SK-N-SH (cell line): ENCODE results near the gene SHROOM2. TPM values are rescaled to one million over a fixed set of nuclear protein-coding genes. Genes with fewer than 3 reads are reported as not detected.

Source experiments
- CTCF ChIA-PET: fragments of 300-600, 350-600 bp; formaldehyde crosslinking; extraction: SDS; loops from one replicate; lab custom pipeline; 2021; lab: Yijun Ruan, JAX
- POLR2A ChIA-PET: fragments of 350-600 bp; sonication (Branson Sonifier 250); formaldehyde crosslinking; extraction: SDS; loops from one replicate; lab custom pipeline; 2020; ENCODE audit warnings: antibody characterized with exemption, inconsistent platforms; lab: Yijun Ruan, JAX
- DNase-seq: peaks from one replicate; pipeline ENCODE4 v3.0.0; 2012
- H2AFZ ChIP-seq: fragments of 200-600 bp; sonication (generic); 2 replicates; pipeline ENCODE4 v1.8.1; 2016; ENCODE audit warnings: antibody characterized with exemption, mild to moderate bottlenecking, low read depth
- H3F3A ChIP-seq: fragments of 200-600 bp; sonication (generic); replicated peaks from 2 replicates; pipeline ENCODE3; 2016; ENCODE audit warnings: antibody characterized with exemption, mild to moderate bottlenecking; ENCODE audit not compliant: insufficient read depth
- H3K27ac ChIP-seq, 2 experiments: fragments of 200-500 bp in 1 of 2; fragments of 200-600 bp in 1 of 2; sonication (Bioruptor generic) in 1 of 2; sonication (generic), shearing (Covaris generic) in 1 of 2; 2 replicates each; pipeline versions ENCODE4 v1.5.1 to v1.6.1; 2014 to 2016; ENCODE audit warnings: low read depth in 2 of 2, inconsistent platforms in 1 of 2, low read length in 1 of 2, mild to moderate bottlenecking in 1 of 2, mixed read lengths in 1 of 2
- H3K27me3 ChIP-seq: fragments of 200-600 bp; sonication (generic), shearing (Covaris generic); 2 replicates; pipeline ENCODE4 v1.6.1; 2016; ENCODE audit warnings: mixed run types; ENCODE audit not compliant: insufficient read depth
- H3K36me3 ChIP-seq, 2 experiments: fragments of 200-500 bp in 1 of 2; fragments of 200-600 bp in 1 of 2; sonication (Bioruptor generic) in 1 of 2; sonication (generic) in 1 of 2; replicated peaks in 1 of 2; 2 replicates each; pipeline versions ENCODE3 to v1.5.1; 2014 to 2016; ENCODE audit warnings: low read length in 1 of 2, mild to moderate bottlenecking in 1 of 2; ENCODE audit not compliant: insufficient read depth in 2 of 2, control insufficient read depth in 1 of 2
- H3K4me1 ChIP-seq, 2 experiments: fragments of 200-500 bp in 1 of 2; fragments of 200-600 bp in 1 of 2; sonication (Bioruptor generic) in 1 of 2; sonication (generic), shearing (Covaris generic) in 1 of 2; 2 replicates each; pipeline versions ENCODE4 v1.5.1 to v1.6.1; 2014 to 2016; ENCODE audit warnings: low read depth in 1 of 2, low read length in 1 of 2, mixed run types in 1 of 2; ENCODE audit not compliant: insufficient read depth in 2 of 2, control insufficient read depth in 1 of 2
- H3K4me2 ChIP-seq: fragments of 200-600 bp; sonication (generic), shearing (Covaris generic); 2 replicates; pipeline ENCODE4 v1.6.1; 2017; ENCODE audit warnings: mixed run types
- H3K4me3 ChIP-seq, 2 experiments: fragments of 200-500 bp in 1 of 2; fragments of 200-600 bp in 1 of 2; sonication (Bioruptor generic) in 1 of 2; sonication (generic), shearing (Covaris generic) in 1 of 2; 2 replicates each; pipeline versions ENCODE4 v1.5.1 to v1.8.1; 2014 to 2016; ENCODE audit warnings: low read depth in 2 of 2, inconsistent platforms in 1 of 2, low read length in 1 of 2, mild to moderate bottlenecking in 1 of 2, mixed read lengths in 1 of 2, moderate library complexity in 1 of 2
- H3K79me2 ChIP-seq: fragments of 200-600 bp; sonication (generic); 2 replicates; pipeline ENCODE4 v1.8.1; 2017; ENCODE audit warnings: mild to moderate bottlenecking; ENCODE audit not compliant: insufficient read depth
- H3K9ac ChIP-seq: fragments of 200-600 bp; sonication (generic); 2 replicates; pipeline ENCODE4 v1.6.1; 2017; ENCODE audit warnings: mixed run types
- H3K9me2 ChIP-seq: fragments of 200-600 bp; sonication (generic); 2 replicates; pipeline ENCODE4 v1.6.1; 2017; ENCODE audit warnings: mixed run types
- H3K9me3 ChIP-seq: fragments of 200-600 bp; sonication (generic); 2 replicates; pipeline ENCODE4 v1.6.1; 2017; ENCODE audit warnings: mixed run types, mild to moderate bottlenecking, moderate library complexity
- H4K20me1 ChIP-seq: fragments of 200-600 bp; sonication (generic); 2 replicates; pipeline ENCODE4 v1.6.1; 2017; ENCODE audit warnings: mild to moderate bottlenecking, mixed run types; ENCODE audit not compliant: insufficient read depth
- CHD2 ChIP-seq: fragments of 150-350 bp; IDR thresholded peaks from 2 replicates; pipeline ENCODE4 v1.6.1; 2018; ENCODE audit warnings: low read length; ENCODE audit not compliant: partially characterized antibody
- ELF1 ChIP-seq: IDR thresholded peaks from 2 replicates; pipeline ENCODE4 v1.4.0; 2012
- EP300 ChIP-seq, 2 experiments: IDR thresholded peaks; 2 replicates each; pipeline versions ENCODE4 v1.4.0 to v1.6.1; 2012; ENCODE audit warnings: borderline replicate concordance in 1 of 2, low read depth in 1 of 2, low read length in 1 of 2
- EZH2phosphoT487 ChIP-seq: fragments of 200-600 bp; sonication (generic); IDR thresholded peaks from 2 replicates; pipeline ENCODE4 v1.6.1; 2017; ENCODE audit warnings: low read depth, mixed run types, mild to moderate bottlenecking, antibody characterized with exemption, moderate library complexity, borderline replicate concordance
- FOSL2 ChIP-seq: IDR thresholded peaks from 2 replicates; pipeline ENCODE4 v1.4.0; 2012; ENCODE audit warnings: low read depth, mild to moderate bottlenecking, moderate library complexity, borderline replicate concordance
- FOXJ3 ChIP-seq: sonication (generic); formaldehyde crosslinking; IDR thresholded peaks from 2 replicates; pipeline ENCODE4 v1.5.1; 2020; ENCODE audit warnings: mild to moderate bottlenecking, missing genetic modification reagents
- FOXM1 ChIP-seq: IDR thresholded peaks from 2 replicates; pipeline ENCODE4 v1.4.0; 2012; ENCODE audit warnings: low read depth, mild to moderate bottlenecking
- GABPA ChIP-seq: IDR thresholded peaks from 2 replicates; pipeline ENCODE4 v1.4.0; 2012; ENCODE audit warnings: low read depth, mild to moderate bottlenecking
- JUND ChIP-seq: IDR thresholded peaks from 2 replicates; pipeline ENCODE4 v1.4.0; 2012
- NRF1 ChIP-seq: IDR thresholded peaks from 2 replicates; pipeline ENCODE4 v1.6.1; 2012; ENCODE audit warnings: low read depth, mild to moderate bottlenecking, low read length
- RCOR1 ChIP-seq: fragments of 150-350 bp; IDR thresholded peaks from 2 replicates; pipeline ENCODE4 v1.6.1; 2017; ENCODE audit warnings: antibody characterized with exemption, low read length
- RXRA ChIP-seq: IDR thresholded peaks from 2 replicates; pipeline ENCODE4 v1.4.0; 2012; ENCODE audit warnings: low read depth, mild to moderate bottlenecking, borderline replicate concordance
- SIN3A ChIP-seq: IDR thresholded peaks from 2 replicates; pipeline ENCODE4 v1.6.1; 2012; ENCODE audit warnings: low read depth, mild to moderate bottlenecking, low read length, moderate library complexity, borderline replicate concordance
- SMC3 ChIP-seq: IDR thresholded peaks from 2 replicates; pipeline ENCODE4 v1.6.1; 2012; ENCODE audit warnings: low read depth, low read length, improper control_type of control experiment
- TAF1 ChIP-seq: IDR thresholded peaks from 2 replicates; pipeline ENCODE4 v1.6.1; 2012; ENCODE audit warnings: low read depth, mild to moderate bottlenecking, low read length, moderate library complexity, borderline replicate concordance
- TCF12 ChIP-seq: IDR thresholded peaks from 2 replicates; pipeline ENCODE4 v1.4.0; 2012
- WGBS: methylation state at CpG from one replicate; pipeline ENCODE4 v1.1.6; 2017; ENCODE audit warnings: low lambda C conversion rate; 5-methylcytosine and 5-hydroxymethylcytosine counted together
- polyA plus RNA-seq, 3 experiments: library from polyadenylated mRNA; depleted of rRNA; stranded (reverse); fragments of >200 nt; gene quantifications; 2 replicates each; pipeline ENCODE4 v1.2.3, GENCODE V29; 2012
- TF ChIP-seq, protein P1 (sequence below): IDR thresholded peaks from 2 replicates; pipeline ENCODE4 v1.4.0; 2012; ENCODE audit warnings: low read depth, borderline replicate concordance
- TF ChIP-seq, protein P2 (sequence below): fragments of 150-350 bp; IDR thresholded peaks from 2 replicates; pipeline ENCODE4 v1.6.1; 2016; ENCODE audit warnings: mild to moderate bottlenecking, low read depth, low read length

SHROOM2 gene
- polyA plus RNA-seq, 1 of the 3 experiments (the other 2 are of a cell fraction), result not detected

DNA sequence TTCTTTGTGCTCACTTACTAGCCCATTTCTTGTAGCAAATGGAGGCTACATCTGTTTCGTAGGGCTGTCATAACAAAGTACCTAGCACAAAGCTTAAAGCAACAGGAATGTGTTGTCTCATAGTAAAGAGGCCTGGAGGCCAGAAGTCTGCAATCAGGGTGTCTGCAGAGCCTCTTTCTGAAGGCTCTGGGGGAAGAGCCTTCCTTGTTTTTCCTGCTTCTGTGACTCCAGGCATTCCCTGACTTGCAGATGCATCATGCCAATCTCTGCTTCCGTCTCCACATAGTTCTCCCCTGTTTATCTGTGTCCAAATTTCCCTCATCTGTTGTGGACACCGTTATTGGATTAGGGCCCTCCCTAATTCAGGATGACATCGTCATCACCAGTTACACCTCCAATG is 67.1 kb downstream of the SHROOM2 start:
- no peak overlapping the region for H3K4me2 ChIP-seq
- CTCF ChIA-PET, result interaction anchor here (0.8 kb wide), 1 partner anchor 267 kb away, joined by 4 read pairs; no protein-coding TSS in a partner anchor
- no peaks in the 10 kb centered on the region for H3K79me2 ChIP-seq
- DNase-seq, result no peak
- no peaks in the 10 kb centered on the region for H3K9me2 ChIP-seq
- H2AFZ ChIP-seq, result no peak overlapping the region
- H3K9me3 ChIP-seq, result no peaks in the 10 kb centered on the region
- H3K9ac ChIP-seq, result no peak overlapping the region
- no peak overlapping the region for H3K4me3 ChIP-seq
- H3K36me3 ChIP-seq, result no peaks in the 10 kb centered on the region
- H3K4me1 ChIP-seq, result peaks cover 0 to 4% of the 10 kb centered on the region in 2 experiments; a peak in 1 of 4 replicates
- peaks cover 10% of the 10 kb centered on the region; the same call in 1 of the 2 replicates for H3K27me3 ChIP-seq
- WGBS, result 22% methylated on average over 4 of the region's 4 CpGs
- POLR2A ChIA-PET, result no interaction called here
- no peaks in the 10 kb centered on the region for H3F3A ChIP-seq
- no peak overlapping the region for H3K27ac ChIP-seq
- TF ChIP-seq TCF12 (no peak), EZH2phosphoT487 (no peak), TAF1 (no peak), FOSL2 (no peak), EP300 (IDR thresholded peaks at IDR 0.05; ENCODE audit: borderline replicate concordance in 1 of 2, low read depth in 1 of 2, low read length in 1 of 2) (no peak)
- TF ChIP-seq, protein P1, sequence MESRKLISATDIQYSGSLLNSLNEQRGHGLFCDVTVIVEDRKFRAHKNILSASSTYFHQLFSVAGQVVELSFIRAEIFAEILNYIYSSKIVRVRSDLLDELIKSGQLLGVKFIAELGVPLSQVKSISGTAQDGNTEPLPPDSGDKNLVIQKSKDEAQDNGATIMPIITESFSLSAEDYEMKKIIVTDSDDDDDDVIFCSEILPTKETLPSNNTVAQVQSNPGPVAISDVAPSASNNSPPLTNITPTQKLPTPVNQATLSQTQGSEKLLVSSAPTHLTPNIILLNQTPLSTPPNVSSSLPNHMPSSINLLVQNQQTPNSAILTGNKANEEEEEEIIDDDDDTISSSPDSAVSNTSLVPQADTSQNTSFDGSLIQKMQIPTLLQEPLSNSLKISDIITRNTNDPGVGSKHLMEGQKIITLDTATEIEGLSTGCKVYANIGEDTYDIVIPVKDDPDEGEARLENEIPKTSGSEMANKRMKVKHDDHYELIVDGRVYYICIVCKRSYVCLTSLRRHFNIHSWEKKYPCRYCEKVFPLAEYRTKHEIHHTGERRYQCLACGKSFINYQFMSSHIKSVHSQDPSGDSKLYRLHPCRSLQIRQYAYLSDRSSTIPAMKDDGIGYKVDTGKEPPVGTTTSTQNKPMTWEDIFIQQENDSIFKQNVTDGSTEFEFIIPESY, result no peak
- H4K20me1 ChIP-seq, result no peaks in the 10 kb centered on the region

DNA sequence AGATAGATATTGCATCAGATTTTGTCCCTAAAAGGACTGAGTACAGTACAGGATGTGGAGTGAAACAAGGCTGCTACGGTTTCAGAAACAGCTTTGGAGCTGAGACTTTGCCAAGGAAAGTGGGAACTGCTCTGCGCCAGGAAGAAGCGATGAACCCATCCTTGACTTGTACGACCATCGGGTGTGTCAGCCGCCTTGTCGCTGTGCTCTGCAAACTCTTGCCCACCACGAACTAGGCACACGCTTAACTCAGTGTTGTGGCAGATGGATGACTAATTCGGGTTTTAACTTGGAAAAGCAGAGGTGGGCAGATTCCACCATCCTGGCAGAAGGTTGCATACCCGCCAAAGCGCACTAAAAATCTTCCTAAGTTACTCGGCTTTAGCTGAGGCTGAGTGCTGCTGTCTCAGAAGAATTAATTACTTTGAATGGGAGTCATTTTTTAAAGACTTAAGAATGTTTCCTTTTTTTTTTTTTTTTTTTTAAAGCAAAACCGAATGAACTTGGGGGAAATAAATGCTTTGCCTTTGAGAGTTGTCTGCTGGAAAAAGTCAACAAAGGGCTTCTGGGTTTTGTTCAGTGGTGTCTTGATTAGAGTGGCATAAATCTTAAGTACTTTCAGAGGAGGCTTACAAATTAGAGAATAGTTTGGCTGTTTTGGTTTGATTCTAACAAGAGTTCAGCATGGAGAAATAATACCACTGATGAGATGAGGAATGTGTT is 69.5 kb downstream of the SHROOM2 start:
- no peak overlapping the region for H2AFZ ChIP-seq

More for the DNA sequence above, 69.5 kb downstream of the SHROOM2 start:
- H3K9me3 ChIP-seq, result no peaks in the 10 kb centered on the region
- no peaks in the 10 kb centered on the region for H4K20me1 ChIP-seq
- no peak overlapping the region for H3K9ac ChIP-seq
- H3K4me1 ChIP-seq, result peaks cover 0 to 4% of the 10 kb centered on the region in 2 experiments; a peak in 1 of 4 replicates
- WGBS, result 32% methylated on average over 14 of the region's 14 CpGs
- no peak overlapping the region for H3K4me3 ChIP-seq
- no peak for DNase-seq
- H3K9me2 ChIP-seq, result no peaks in the 10 kb centered on the region
- no peak for TF ChIP-seq FOXM1
- TF ChIP-seq JUND, result no peak
- no peak for TF ChIP-seq FOXJ3
- TF ChIP-seq SMC3, result no peak
- TF ChIP-seq RXRA, result no peak
- no peak for TF ChIP-seq SIN3A
- TF ChIP-seq TAF1, result no peak
- TF ChIP-seq NRF1, result no peak
- TF ChIP-seq, protein P2, sequence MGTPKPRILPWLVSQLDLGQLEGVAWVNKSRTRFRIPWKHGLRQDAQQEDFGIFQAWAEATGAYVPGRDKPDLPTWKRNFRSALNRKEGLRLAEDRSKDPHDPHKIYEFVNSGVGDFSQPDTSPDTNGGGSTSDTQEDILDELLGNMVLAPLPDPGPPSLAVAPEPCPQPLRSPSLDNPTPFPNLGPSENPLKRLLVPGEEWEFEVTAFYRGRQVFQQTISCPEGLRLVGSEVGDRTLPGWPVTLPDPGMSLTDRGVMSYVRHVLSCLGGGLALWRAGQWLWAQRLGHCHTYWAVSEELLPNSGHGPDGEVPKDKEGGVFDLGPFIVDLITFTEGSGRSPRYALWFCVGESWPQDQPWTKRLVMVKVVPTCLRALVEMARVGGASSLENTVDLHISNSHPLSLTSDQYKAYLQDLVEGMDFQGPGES, result no peak
- no peak for TF ChIP-seq RCOR1
- TF ChIP-seq ELF1, result no peak
- TF ChIP-seq CHD2, result no peak
- no peak for TF ChIP-seq EZH2phosphoT487
- no peak for TF ChIP-seq GABPA
- CTCF ChIA-PET, result no interaction called here
- H3K36me3 ChIP-seq, result no peaks in the 10 kb centered on the region
- H3K27ac ChIP-seq, result no peak overlapping the region
- POLR2A ChIA-PET, result no interaction called here
- peaks cover 5% of the 10 kb centered on the region; the same call in 1 of the 2 replicates for H3K27me3 ChIP-seq
- no peak overlapping the region for H3K4me2 ChIP-seq
- H3K79me2 ChIP-seq, result no peaks in the 10 kb centered on the region
- no peaks in the 10 kb centered on the region for H3F3A ChIP-seq
